ENCODE data around the gene RSL1D1. TPM values are rescaled to one million over a fixed set of nuclear protein-coding genes. Genes with fewer than 3 reads are reported as not detected.
A peak's percentile ranks its signal among the peaks of the same experiment; 100 is the strongest.

Gene RSL1D1
- total and polyA plus RNA-seq, 9 of the 15 experiments (the other 6 are each of a cell fraction or from before 2014, with no cell fraction given) = 259 to 753 (median 373) TPM

- TF ChIP-seq BRCA1 (IDR thresholded peaks at IDR 0.05) (no peak), BRCA1 (CRISPR knock-in tag; IDR thresholded peaks at IDR 0.05) (no peak), RAD21 (CRISPR knock-in tag; conservative IDR thresholded peaks at IDR 0.05 in 1 of 2, IDR thresholded peaks at IDR 0.05 in 1 of 2) (no peak), BACH1 (tag; IDR thresholded peaks at IDR 0.05) (no peak), RCOR1 (IDR thresholded peaks at IDR 0.05; ENCODE audit: borderline replicate concordance in 1 of 2, low read depth in 2 of 2, low read length in 2 of 2) (0 out of 4 replicates have a peak, but pooled peaks of 1 of the 2 experiments have one; percentile 18), HNRNPUL1 (IDR thresholded peaks at IDR 0.05; ENCODE audit: low read length) (no peak), KLF6 (CRISPR knock-in tag; IDR thresholded peaks at IDR 0.05; ENCODE audit: borderline replicate concordance) (no peak), ZKSCAN8 (CRISPR knock-in tag; IDR thresholded peaks at IDR 0.05) (no peak), E2F6 (IDR thresholded peaks at IDR 0.05; ENCODE audit: borderline replicate concordance in 1 of 2, extremely low read depth in 1 of 2, insufficient read depth in 1 of 2, insufficient read length in 1 of 2, low read depth in 1 of 2, low read length in 1 of 2, poor library complexity in 1 of 2, severe bottlenecking in 1 of 2) (peak in 1 of 2 experiments; percentile 46), ZNF311 (CRISPR knock-in tag; IDR thresholded peaks at IDR 0.05) (no peak), L3MBTL2 (IDR thresholded peaks at IDR 0.05) (peak; percentile 93), CCNT2 (IDR thresholded peaks at IDR 0.05; ENCODE audit: borderline replicate concordance, extremely low read depth, insufficient read length, low read depth, low read length) (no peak), ZNF174 (CRISPR knock-in tag; IDR thresholded peaks at IDR 0.05) (no peak), JUNB (CRISPR knock-in tag; conservative IDR thresholded peaks at IDR 0.05) (no peak), IFI16 (CRISPR knock-in tag; IDR thresholded peaks at IDR 0.05) (no peak), RBFOX2 (IDR thresholded peaks at IDR 0.05; ENCODE audit: low read depth, low read length) (no peak), TRIM25 (IDR thresholded peaks at IDR 0.05; ENCODE audit: borderline replicate concordance) (no peak), SIN3A (IDR thresholded peaks at IDR 0.05; ENCODE audit: borderline replicate concordance in 2 of 2, control insufficient read depth in 1 of 2, low read depth in 2 of 2, low read length in 2 of 2) (no peak), SMARCC2 (IDR thresholded peaks at IDR 0.05; ENCODE audit: low read depth) (no peak)
Observed at GRCh38 chr16:11819798-11820197, 31.5 kb downstream of the RSL1D1 start (continued).

Measured in K562 (cell line).